ENCODE data around the gene SPEM1. TPM values are rescaled to one million over a fixed set of nuclear protein-coding genes. Genes with fewer than 3 reads are reported as not detected.

SPEM1 gene
- total RNA-seq, 2 donors from 2014 or later = not detected

DNA sequence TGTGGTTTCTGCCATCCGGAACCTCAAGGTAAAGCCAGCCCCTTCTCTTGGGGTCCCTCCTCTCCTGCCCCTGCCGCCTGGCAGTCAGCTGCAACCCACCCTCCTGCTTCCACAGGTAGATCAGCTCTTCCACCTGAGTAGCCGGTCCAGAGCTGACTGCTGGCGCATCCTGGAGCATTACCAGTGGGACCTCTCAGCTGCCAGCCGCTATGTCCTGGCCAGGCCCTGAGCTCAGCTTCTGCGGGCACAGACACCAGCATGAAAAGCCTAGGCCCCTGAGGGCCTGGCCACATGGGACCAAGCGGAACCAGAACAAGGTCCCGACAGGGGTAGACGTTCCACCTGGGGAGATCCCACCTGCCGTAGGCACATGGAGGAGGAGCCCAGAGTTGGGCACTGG, 31.3 kb upstream of the SPEM1 start:
- H3K4me3 ChIP-seq = no peak overlapping the region
- no peak for DNase-seq (ENCODE audit: low spot score)
- H3K9me3 ChIP-seq = no peaks in the 10 kb centered on the region
- H3K36me3 ChIP-seq = peaks cover 20% of the 10 kb centered on the region
- H3K4me1 ChIP-seq = peaks cover 0 to 18% of the 10 kb centered on the region in 2 donors
- TF ChIP-seq, protein P1, sequence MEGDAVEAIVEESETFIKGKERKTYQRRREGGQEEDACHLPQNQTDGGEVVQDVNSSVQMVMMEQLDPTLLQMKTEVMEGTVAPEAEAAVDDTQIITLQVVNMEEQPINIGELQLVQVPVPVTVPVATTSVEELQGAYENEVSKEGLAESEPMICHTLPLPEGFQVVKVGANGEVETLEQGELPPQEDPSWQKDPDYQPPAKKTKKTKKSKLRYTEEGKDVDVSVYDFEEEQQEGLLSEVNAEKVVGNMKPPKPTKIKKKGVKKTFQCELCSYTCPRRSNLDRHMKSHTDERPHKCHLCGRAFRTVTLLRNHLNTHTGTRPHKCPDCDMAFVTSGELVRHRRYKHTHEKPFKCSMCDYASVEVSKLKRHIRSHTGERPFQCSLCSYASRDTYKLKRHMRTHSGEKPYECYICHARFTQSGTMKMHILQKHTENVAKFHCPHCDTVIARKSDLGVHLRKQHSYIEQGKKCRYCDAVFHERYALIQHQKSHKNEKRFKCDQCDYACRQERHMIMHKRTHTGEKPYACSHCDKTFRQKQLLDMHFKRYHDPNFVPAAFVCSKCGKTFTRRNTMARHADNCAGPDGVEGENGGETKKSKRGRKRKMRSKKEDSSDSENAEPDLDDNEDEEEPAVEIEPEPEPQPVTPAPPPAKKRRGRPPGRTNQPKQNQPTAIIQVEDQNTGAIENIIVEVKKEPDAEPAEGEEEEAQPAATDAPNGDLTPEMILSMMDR (IDR thresholded peaks at IDR 0.05) = no peak
- no peak overlapping the region for H3K27ac ChIP-seq
- H3K27me3 ChIP-seq = no peaks in the 10 kb centered on the region

DNA sequence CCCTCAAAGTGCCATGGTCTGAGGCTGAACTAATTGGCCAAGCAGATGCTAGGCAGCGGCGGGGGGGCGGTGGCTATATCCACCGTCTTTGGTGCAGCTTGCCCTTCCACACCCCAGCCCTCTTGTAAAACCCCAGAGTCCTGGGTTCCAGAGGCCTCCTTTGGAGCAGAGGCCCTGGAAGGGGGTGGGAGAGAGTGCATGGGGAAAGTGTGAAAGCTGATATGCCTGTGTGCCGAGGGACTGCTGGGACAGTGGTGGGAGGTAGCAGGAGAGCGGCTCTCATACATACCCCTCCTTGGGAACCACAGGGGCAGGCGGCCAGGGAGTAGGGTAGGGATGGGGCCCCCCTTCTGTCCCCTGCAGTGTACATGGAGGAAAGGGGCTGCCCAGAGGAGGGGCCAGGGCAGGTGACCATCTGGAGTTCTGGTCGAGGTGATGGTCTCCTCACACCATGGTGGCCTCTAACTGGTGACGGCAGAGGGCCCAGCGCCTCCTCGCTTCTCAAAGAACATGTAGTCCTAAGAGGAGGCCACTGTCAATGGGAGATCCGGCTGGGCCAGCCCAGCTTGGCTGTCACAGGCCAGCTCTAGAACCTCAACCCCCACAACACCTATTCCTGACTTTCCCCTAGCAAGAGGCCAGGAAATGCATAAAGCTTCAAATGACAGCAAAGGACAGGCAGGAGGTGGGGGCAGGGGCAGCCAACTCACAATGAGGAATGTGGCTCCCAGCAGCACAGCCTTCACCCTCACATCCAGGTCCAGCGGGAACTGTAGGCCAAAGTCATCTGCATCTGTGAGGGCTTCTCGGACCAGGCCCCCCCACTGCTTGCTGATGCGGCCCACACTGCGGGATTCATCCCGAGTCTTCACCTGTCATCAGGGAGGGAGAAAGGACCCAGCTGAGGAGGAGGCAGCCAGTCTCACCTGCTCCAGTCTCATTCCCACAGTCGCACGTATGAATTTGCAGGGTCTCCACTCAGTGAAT, 29.9 kb upstream of the SPEM1 start:
- H3K36me3 ChIP-seq = peaks cover 20% of the 10 kb centered on the region
- TF ChIP-seq, protein P1 (IDR thresholded peaks at IDR 0.05) = no peak
- peaks cover 0 to 17% of the 10 kb centered on the region in 2 donors for H3K4me1 ChIP-seq
- H3K9me3 ChIP-seq = no peaks in the 10 kb centered on the region
- no peaks in the 10 kb centered on the region for H3K27me3 ChIP-seq
- no peak overlapping the region for H3K27ac ChIP-seq
- no peak overlapping the region for H3K4me3 ChIP-seq
- DNase-seq (ENCODE audit: low spot score) = no peak

DNA sequence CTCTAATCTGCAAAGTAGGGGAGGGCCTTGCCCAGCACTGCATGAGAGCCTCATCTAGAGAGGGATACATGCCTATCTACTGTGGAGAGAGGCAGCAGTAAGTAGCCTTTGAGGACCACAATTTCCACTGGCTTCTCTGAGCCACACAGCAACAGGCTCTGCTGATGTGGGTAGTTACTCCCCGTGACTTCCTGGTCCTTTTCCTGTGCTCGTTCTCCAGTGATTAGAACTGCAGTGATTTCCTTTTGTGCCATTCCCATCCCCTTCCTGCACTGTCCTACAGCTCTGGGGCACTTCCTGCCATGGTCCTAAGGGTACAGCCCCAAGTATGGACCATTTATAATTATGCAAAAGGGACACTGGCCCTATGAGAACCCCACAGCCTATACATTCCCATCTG, 28.8 kb upstream of the SPEM1 start:
- Histone ChIP-seq H3K36me3 (peaks cover 20% of the 10 kb centered on the region), H3K27ac (no peak overlapping the region), H3K4me3 (no peak overlapping the region), H3K27me3 (no peaks in the 10 kb centered on the region), H3K9me3 (no peaks in the 10 kb centered on the region), H3K4me1 (peaks cover 0 to 22% of the 10 kb centered on the region in 2 donors)
- TF ChIP-seq, protein P1 (IDR thresholded peaks at IDR 0.05) = no peak
- no peak for DNase-seq (ENCODE audit: low spot score)

DNA sequence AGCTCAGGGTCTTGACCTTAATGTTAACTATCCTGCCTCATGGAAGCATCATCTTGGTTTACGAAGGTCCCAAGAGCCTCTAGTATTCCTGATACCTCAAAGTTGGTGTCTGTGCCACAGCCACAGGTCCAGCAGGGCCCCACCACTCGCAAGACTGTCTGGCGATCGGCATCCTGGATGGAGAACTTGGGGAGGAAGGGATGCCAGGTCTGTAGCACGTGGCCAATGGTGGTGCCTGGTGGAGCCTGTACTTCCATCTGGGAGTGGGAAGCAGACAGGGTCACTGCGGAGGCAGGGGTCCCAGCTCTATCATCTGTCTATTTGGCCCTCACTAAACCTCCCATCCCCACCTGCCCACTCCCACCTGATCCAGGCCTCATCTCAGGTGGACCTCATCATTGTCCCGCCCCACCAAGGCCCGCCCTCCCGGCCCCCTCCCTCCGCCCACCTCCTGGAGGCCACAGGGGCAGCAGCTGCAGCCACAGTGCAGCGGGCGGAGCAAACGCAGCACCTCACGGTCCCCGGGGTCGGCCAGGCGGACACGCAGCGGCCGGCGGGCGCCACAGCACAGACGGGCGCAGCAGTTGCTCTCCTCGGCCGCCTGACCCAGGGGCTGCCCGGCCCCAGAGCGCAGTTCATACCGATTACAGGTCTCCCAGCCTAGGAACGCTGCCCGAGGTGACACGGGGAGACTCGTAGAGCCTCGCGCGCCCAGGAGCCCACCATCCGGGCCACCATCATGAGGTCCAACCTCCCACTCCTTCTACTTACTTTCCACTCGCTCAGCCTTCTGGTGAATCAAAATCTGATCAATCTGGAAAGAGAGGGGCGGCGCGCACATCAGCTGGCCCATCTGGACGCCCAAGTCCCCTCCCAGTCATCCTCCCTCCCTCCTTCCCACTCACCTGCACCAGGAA, 27.2 kb upstream of the SPEM1 start:
- TF ChIP-seq, protein P1 (IDR thresholded peaks at IDR 0.05) = no peak
- H3K36me3 ChIP-seq = peaks cover 20% of the 10 kb centered on the region
- DNase-seq (ENCODE audit: low spot score) = no peak
- peak overlapping the region; percentile 64 to 84 for H3K4me3 ChIP-seq
- peaks cover 0 to 22% of the 10 kb centered on the region in 2 donors for H3K4me1 ChIP-seq
- H3K27me3 ChIP-seq = no peaks in the 10 kb centered on the region
- H3K9me3 ChIP-seq = no peaks in the 10 kb centered on the region
- H3K27ac ChIP-seq = peak overlapping the region; percentile 91

DNA sequence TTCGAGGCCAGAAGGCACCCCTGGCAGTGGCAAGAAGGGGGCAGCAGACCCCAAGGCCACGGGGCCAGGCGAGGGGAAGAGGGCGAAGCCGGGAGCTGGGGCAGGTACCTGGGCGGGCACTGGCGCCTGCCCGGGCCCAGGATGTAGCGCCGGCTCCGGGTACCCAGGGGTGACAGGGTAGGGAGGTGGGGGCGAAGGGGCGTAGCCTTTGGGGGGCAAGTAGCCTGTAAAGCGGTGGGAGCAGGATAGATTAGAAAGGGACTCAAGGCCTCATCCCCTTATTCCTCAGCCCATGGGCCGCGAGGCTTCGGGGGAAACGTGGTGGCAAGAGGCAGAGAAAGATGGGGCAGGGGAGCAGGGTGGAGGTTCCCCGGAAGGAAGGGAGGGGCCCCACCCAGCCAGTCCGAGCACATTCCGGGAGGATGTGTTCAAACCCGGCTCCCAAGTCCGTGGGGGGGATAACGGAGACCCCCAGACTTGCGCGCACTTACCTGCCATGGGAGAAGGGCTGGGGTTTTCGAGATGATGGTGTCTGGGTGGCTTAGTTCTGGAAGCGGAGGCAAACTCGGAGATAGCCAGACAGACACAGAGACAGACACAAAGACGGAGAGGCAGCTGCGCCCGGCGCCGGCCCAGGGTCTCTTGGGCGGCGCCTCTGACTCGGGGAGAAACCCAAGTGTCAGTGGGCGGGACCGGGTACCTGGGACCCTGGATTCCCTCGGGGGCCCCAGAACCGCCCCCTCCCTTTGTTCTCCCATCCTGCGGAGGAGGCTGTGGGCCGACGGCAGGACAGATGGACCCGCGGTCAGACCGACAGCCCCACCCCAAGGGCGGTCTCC, 26.3 kb upstream of the SPEM1 start:
- H3K9me3 ChIP-seq = no peaks in the 10 kb centered on the region
- no peaks in the 10 kb centered on the region for H3K27me3 ChIP-seq
- peaks cover 0 to 22% of the 10 kb centered on the region in 2 donors for H3K4me1 ChIP-seq
- TF ChIP-seq, protein P1 (IDR thresholded peaks at IDR 0.05) = no peak
- DNase-seq (ENCODE audit: low spot score) = no peak
- peak overlapping the region; percentile 64 to 84 for H3K4me3 ChIP-seq
- peak overlapping the region; percentile 91 for H3K27ac ChIP-seq
- H3K36me3 ChIP-seq = peaks cover 19% of the 10 kb centered on the region

Measured in right atrium auricular region (tissue), 2 donors.